AG04450 (cell line): ENCODE data around the gene TMEM131L. TPM values are rescaled to one million over a fixed set of nuclear protein-coding genes. Genes with fewer than 3 reads are reported as not detected.

Source experiments
- CTCF ChIA-PET: fragments of 300-600, 350-600 bp; formaldehyde crosslinking; extraction: SDS; loops from one replicate; lab custom pipeline; 2022; ENCODE audit warnings: antibody characterized with exemption, inconsistent platforms; lab: Charles Lee
- POLR2A ChIA-PET: fragments of 350-600 bp; formaldehyde crosslinking; extraction: SDS; loops from one replicate; lab custom pipeline; 2021; ENCODE audit warnings: antibody characterized with exemption, inconsistent platforms; lab: Yijun Ruan, JAX
- DNase-seq: peaks from one replicate; pipeline ENCODE4 v3.0.0-alpha.2; 2011; ENCODE audit warnings: low read depth, low spot score
- H3K27ac ChIP-seq: one replicate; pipeline ENCODE4 v1.5.1; 2012; ENCODE audit warnings: low read depth, low read length, control low read depth
- H3K27me3 ChIP-seq: one replicate; pipeline ENCODE4 v1.6.0; 2012; ENCODE audit warnings: low read length; ENCODE audit not compliant: control insufficient read depth, insufficient read depth
- H3K4me3 ChIP-seq: 2 replicates; pipeline ENCODE4 v1.5.1; 2011; ENCODE audit warnings: mild to moderate bottlenecking, low read depth, low read length, control low read depth
- H3K9me3 ChIP-seq: 2 replicates; pipeline ENCODE4 v1.5.1; 2012; ENCODE audit warnings: low read length; ENCODE audit not compliant: control insufficient read depth, insufficient read depth
- polyA plus RNA-seq: library from polyadenylated mRNA; depleted of rRNA; stranded (reverse); fragments of >200 nt; gene quantifications from 2 replicates; pipeline ENCODE4 v1.2.3, GENCODE V29; 2011
- TF ChIP-seq, protein P1 (sequence below): IDR thresholded peaks from 2 replicates; pipeline ENCODE4 v1.5.1; 2011; ENCODE audit warnings: low read depth, low read length, control low read depth, inconsistent platforms

Gene TMEM131L
- polyA plus RNA-seq, 1 experiment = 15.5 TPM

DNA sequence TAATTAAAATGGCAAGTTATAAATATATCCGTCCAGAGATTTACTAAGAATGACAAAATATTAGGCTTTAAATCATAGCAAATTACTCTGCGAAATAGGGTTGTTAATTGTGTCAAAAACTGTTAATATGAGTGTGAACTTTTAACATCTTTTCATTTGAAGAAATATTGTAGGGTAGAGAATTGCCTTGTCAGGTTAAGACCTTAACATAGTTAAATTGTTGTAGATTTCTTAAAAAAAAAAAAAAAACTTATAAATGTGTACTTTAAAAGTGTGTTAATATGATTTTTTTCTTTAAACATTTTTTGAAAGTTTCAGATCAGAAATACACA lies 110.2 kb downstream of the TMEM131L start:
- Histone ChIP-seq H3K27ac (no peak overlapping the region), H3K27me3 (no peaks in the 10 kb centered on the region), H3K4me3 (no peak overlapping the region), H3K9me3 (no peaks in the 10 kb centered on the region)
- TF ChIP-seq, protein P1, sequence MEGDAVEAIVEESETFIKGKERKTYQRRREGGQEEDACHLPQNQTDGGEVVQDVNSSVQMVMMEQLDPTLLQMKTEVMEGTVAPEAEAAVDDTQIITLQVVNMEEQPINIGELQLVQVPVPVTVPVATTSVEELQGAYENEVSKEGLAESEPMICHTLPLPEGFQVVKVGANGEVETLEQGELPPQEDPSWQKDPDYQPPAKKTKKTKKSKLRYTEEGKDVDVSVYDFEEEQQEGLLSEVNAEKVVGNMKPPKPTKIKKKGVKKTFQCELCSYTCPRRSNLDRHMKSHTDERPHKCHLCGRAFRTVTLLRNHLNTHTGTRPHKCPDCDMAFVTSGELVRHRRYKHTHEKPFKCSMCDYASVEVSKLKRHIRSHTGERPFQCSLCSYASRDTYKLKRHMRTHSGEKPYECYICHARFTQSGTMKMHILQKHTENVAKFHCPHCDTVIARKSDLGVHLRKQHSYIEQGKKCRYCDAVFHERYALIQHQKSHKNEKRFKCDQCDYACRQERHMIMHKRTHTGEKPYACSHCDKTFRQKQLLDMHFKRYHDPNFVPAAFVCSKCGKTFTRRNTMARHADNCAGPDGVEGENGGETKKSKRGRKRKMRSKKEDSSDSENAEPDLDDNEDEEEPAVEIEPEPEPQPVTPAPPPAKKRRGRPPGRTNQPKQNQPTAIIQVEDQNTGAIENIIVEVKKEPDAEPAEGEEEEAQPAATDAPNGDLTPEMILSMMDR = no peak
- POLR2A ChIA-PET = no interaction called here
- CTCF ChIA-PET = interaction anchor here (0.7 to 3.6 kb wide), 8 partner anchors 67 to 459 kb away, joined by 3 to 21 read pairs (median 5); partner anchors contain the start of gene MND1
- no peak for DNase-seq

DNA sequence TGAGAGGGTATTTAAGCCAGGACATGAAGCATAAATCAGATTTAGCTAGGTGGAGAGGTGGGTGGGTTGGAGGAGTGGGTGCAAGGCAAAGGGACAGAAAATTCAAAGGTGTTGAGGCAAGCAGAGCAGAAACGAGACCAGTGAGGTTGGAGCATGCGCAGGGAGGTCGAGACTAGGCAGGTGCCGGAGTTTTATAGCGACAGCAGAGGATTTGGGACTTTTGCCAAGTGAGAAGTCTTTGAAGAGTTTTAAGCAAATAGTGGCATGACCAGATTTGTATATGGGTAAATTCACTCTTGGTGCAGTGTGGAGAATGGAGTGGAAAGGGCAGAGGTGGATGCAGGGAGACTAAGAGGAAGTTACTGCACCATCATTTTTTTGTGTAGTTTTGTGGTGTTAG lies 110.9 kb downstream of the TMEM131L start:
- H3K27me3 ChIP-seq = no peaks in the 10 kb centered on the region
- no peak for DNase-seq
- ChIA-PET CTCF (interaction anchor here (0.7 to 3.6 kb wide), 7 partner anchors 67 to 449 kb away, joined by 3 to 21 read pairs (median 5); partner anchors contain the start of gene MND1), POLR2A (no interaction called here)
- no peak overlapping the region for H3K27ac ChIP-seq
- H3K4me3 ChIP-seq = no peak overlapping the region
- TF ChIP-seq, protein P1 = no peak
- no peaks in the 10 kb centered on the region for H3K9me3 ChIP-seq

DNA sequence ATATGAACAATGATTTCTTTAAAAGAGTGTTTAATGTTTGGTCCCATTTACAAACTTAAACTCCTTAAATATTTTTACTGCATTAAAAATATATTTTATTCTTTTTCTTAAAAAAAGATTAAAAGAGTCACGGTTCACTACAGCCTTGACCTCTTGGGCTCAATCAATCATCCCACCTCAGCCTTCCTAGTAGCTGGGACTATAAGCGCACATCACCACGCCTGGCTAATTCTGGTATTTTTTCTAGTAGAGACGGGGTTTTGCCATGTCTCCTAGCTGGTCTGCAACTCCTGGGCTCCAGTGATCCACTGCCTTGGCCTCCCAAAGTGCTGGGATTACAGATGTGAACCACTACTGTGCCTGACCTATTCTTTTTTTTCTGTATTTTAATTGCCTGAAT lies 113.2 kb downstream of the TMEM131L start:
- CTCF ChIA-PET = interaction anchor here (0.9 kb wide), 1 partner anchor 234 kb away, joined by 4 read pairs; no protein-coding TSS in a partner anchor
- TF ChIP-seq, protein P1 = no peak
- Histone ChIP-seq H3K4me3 (no peak overlapping the region), H3K9me3 (no peaks in the 10 kb centered on the region), H3K27ac (no peak overlapping the region), H3K27me3 (no peaks in the 10 kb centered on the region)
- POLR2A ChIA-PET = no interaction called here
- no peak for DNase-seq

DNA sequence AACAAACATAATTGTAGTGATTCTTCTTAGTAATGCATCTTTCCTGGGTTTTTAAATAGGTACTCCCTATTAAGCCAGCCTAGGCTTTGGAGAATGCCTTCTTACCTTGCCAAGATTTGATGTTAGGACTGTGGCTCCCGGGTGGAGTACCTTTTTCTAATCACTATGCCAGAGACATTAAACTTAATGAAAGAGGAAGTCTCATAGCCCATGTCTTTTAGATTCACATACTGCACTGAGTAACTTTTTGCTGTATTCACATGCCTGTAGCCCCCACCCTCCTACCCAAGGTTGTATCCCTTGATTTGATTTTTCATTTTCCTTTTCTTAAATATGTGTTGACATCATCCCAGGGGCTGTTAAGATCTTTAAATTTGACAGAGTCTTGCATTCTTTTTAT lies 113.7 kb downstream of the TMEM131L start:
- POLR2A ChIA-PET = no interaction called here
- H3K27me3 ChIP-seq = no peaks in the 10 kb centered on the region
- DNase-seq = no peak
- no peaks in the 10 kb centered on the region for H3K9me3 ChIP-seq
- CTCF ChIA-PET = no interaction called here
- H3K27ac ChIP-seq = no peak overlapping the region
- TF ChIP-seq, protein P1 = no peak
- H3K4me3 ChIP-seq = no peak overlapping the region

DNA sequence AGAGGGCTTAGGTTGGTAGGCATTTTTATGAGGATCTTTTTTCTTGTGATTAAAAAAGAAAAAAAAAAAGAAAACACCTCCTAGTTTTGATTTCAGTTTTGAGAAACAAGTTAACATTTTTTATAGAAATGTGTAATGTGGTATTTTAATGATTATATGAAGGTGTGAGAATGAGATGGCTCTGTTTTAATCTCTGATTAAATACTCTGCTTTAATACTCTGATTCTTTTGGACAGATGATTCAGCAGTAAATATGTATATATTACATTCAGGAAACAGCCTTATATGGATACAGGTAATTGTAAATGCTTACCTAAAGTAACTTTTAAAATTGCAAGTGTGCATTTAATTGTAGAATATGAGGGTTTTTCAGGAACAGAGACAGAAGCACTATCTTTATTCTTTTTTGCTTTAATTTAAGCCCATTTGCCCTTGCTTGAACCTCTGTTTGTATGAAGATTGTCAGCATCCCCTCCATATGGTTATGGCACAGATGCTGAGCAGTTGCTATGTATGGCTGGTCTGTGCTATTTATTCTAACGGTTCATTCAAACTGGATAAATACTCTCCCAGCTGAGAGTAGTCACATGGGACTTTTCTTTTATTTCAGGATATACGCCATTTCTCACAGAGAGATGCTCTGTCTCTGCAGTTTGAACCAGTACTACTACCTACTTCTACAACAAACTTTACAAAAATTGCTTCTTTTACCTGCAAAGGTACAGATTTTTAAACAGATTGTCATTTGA lies 117.0 kb downstream of the TMEM131L start:
- H3K27ac ChIP-seq = no peak overlapping the region
- H3K4me3 ChIP-seq = no peak overlapping the region
- TF ChIP-seq, protein P1 = no peak
- no peaks in the 10 kb centered on the region for H3K9me3 ChIP-seq
- H3K27me3 ChIP-seq = no peaks in the 10 kb centered on the region
- DNase-seq = no peak
- CTCF ChIA-PET = interaction anchor here (0.7 to 1.9 kb wide), 6 partner anchors 9 to 335 kb away, joined by 3 to 13 read pairs (median 4); no protein-coding TSS in a partner anchor
- POLR2A ChIA-PET = no interaction called here
